OCI-LY1 (cell line): ENCODE measurements around the gene PID1.

ENCODE experiments used
- H2AFZ ChIP-seq: fragments of 200-600 bp; sonication (generic), shearing (Covaris generic); 2 replicates; pipeline ENCODE4 v1.6.0; 2014; ENCODE audit warnings: antibody characterized with exemption, mild to moderate bottlenecking, low read length
- H3F3A ChIP-seq: fragments of 200-600 bp; sonication (generic), shearing (Covaris generic); 2 replicates; pipeline ENCODE4 v1.6.0; 2014; ENCODE audit warnings: mild to moderate bottlenecking, antibody characterized with exemption, low read length, moderate library complexity; ENCODE audit not compliant: insufficient read depth
- H3K27ac ChIP-seq: fragments of 200-600 bp; sonication (generic); 2 replicates; pipeline ENCODE4 v1.5.1; 2014; ENCODE audit warnings: low read length, mixed run types, mild to moderate bottlenecking, low read depth; ENCODE audit not compliant: poor library complexity, severe bottlenecking
- H3K27me3 ChIP-seq: fragments of 200-600 bp; sonication (generic); 2 replicates; pipeline ENCODE4 v1.6.0; 2014; ENCODE audit warnings: antibody characterized with exemption, mild to moderate bottlenecking, low read length, moderate library complexity; ENCODE audit not compliant: insufficient read depth
- H3K36me3 ChIP-seq: fragments of 200-600 bp; sonication (generic); 2 replicates; pipeline ENCODE4 v1.6.1; 2014; ENCODE audit warnings: mild to moderate bottlenecking, antibody characterized with exemption, low read length, moderate library complexity, mixed read lengths; ENCODE audit not compliant: insufficient read depth
- H3K4me1 ChIP-seq: fragments of 200-600 bp; sonication (generic); 2 replicates; pipeline ENCODE4 v1.5.1; 2014; ENCODE audit warnings: mild to moderate bottlenecking, low read length, moderate library complexity; ENCODE audit not compliant: insufficient read depth, severe bottlenecking
- H3K4me2 ChIP-seq: fragments of 200-600 bp; sonication (generic), shearing (Covaris generic); 2 replicates; pipeline ENCODE4 v1.6.1; 2014; ENCODE audit warnings: low read length
- H3K4me3 ChIP-seq: fragments of 200-600 bp; sonication (generic); 2 replicates; pipeline ENCODE4 v1.5.1; 2014; ENCODE audit warnings: low read length, low read depth, mild to moderate bottlenecking, mixed read lengths; ENCODE audit not compliant: poor library complexity, severe bottlenecking
- H3K79me2 ChIP-seq: fragments of 200-600 bp; shearing (Covaris generic); 2 replicates; pipeline ENCODE4 v1.6.1; 2016; ENCODE audit warnings: mixed run types, low read length, mixed read lengths; ENCODE audit not compliant: insufficient read depth
- H3K9ac ChIP-seq: fragments of 200-600 bp; sonication (generic), shearing (Covaris generic); 2 replicates; pipeline ENCODE4 v1.6.1; 2014; ENCODE audit warnings: mild to moderate bottlenecking, low read length, mixed read lengths
- H3K9me2 ChIP-seq: fragments of 200-600 bp; sonication (generic), shearing (Covaris generic); 2 replicates; pipeline ENCODE4 v1.6.1; 2014; ENCODE audit warnings: low read depth, mild to moderate bottlenecking, low read length, mixed read lengths
- H3K9me3 ChIP-seq: fragments of 200-600 bp; shearing (Covaris generic); 2 replicates; pipeline ENCODE4 v1.6.1; 2014; ENCODE audit warnings: low read length, mixed read lengths
- H4K20me1 ChIP-seq: fragments of 200-600 bp; sonication (generic), shearing (Covaris generic); 2 replicates; pipeline ENCODE4 v1.6.0; 2016; ENCODE audit warnings: mild to moderate bottlenecking, low read length; ENCODE audit not compliant: insufficient read depth
- EZH2 ChIP-seq: fragments of 200-600 bp; sonication (generic), shearing (Covaris generic); IDR thresholded peaks from 2 replicates; pipeline ENCODE4 v1.8.0; 2017; ENCODE audit warnings: borderline replicate concordance, mixed run types, mild to moderate bottlenecking, antibody characterized with exemption, low read length, moderate library complexity, mixed read lengths
- TF ChIP-seq, protein P1 (sequence below): fragments of 200-600 bp; sonication (generic), shearing (Covaris generic); IDR thresholded peaks from 2 replicates; pipeline ENCODE4 v1.5.1; 2017; ENCODE audit warnings: mild to moderate bottlenecking, antibody characterized with exemption, low read length, moderate library complexity, mixed read lengths

Gene PID1

GRCh38 chr2:229313591-229313990 lies 42.5 kb upstream of the PID1 start:
- Histone ChIP-seq H3K27me3 (no peaks in the 10 kb centered on the region), H3K9me3 (no peaks in the 10 kb centered on the region), H3K4me1 (no peaks in the 10 kb centered on the region), H3K27ac (no peak overlapping the region), H3K79me2 (no peaks in the 10 kb centered on the region), H3K9ac (no peak overlapping the region), H2AFZ (no peak overlapping the region), H3K9me2 (no peaks in the 10 kb centered on the region), H3K4me2 (no peak overlapping the region), H3F3A (no peaks in the 10 kb centered on the region), H3K4me3 (no peak overlapping the region), H3K36me3 (no peaks in the 10 kb centered on the region), H4K20me1 (no peaks in the 10 kb centered on the region)
- TF ChIP-seq EZH2, result no peak
- TF ChIP-seq, protein P1, sequence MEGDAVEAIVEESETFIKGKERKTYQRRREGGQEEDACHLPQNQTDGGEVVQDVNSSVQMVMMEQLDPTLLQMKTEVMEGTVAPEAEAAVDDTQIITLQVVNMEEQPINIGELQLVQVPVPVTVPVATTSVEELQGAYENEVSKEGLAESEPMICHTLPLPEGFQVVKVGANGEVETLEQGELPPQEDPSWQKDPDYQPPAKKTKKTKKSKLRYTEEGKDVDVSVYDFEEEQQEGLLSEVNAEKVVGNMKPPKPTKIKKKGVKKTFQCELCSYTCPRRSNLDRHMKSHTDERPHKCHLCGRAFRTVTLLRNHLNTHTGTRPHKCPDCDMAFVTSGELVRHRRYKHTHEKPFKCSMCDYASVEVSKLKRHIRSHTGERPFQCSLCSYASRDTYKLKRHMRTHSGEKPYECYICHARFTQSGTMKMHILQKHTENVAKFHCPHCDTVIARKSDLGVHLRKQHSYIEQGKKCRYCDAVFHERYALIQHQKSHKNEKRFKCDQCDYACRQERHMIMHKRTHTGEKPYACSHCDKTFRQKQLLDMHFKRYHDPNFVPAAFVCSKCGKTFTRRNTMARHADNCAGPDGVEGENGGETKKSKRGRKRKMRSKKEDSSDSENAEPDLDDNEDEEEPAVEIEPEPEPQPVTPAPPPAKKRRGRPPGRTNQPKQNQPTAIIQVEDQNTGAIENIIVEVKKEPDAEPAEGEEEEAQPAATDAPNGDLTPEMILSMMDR, result no peak

DNA sequence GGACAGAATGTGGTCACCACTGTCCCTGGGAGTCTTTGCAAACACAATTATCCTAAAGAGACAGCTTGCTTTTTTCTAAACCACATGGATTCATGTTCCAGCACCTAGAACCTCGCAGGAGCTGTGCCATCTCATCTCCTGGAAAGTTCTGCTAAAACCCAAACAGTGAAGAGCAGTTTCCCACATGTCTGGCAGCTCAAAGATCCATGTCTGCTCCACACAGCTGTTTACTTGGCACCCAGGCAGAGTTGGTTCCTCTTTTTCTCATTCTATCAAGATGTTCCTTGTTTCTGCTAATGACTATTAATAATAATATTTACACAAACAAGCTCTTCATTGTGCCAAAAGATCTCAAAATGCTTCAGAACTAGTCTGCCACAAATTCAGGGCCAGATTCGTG lies 30.1 kb upstream of the PID1 start:
- no peak overlapping the region for H3K4me3 ChIP-seq
- no peaks in the 10 kb centered on the region for H3K79me2 ChIP-seq
- no peaks in the 10 kb centered on the region for H3K9me2 ChIP-seq
- H3K9me3 ChIP-seq, result no peaks in the 10 kb centered on the region
- H3K4me2 ChIP-seq, result no peak overlapping the region
- H3K9ac ChIP-seq, result no peak overlapping the region
- TF ChIP-seq, protein P1, result no peak
- no peak for TF ChIP-seq EZH2
- no peaks in the 10 kb centered on the region for H3K27me3 ChIP-seq
- H3K4me1 ChIP-seq, result no peaks in the 10 kb centered on the region
- no peak overlapping the region for H3K27ac ChIP-seq
- no peaks in the 10 kb centered on the region for H3F3A ChIP-seq
- no peaks in the 10 kb centered on the region for H3K36me3 ChIP-seq
- H4K20me1 ChIP-seq, result no peaks in the 10 kb centered on the region
- no peak overlapping the region for H2AFZ ChIP-seq

DNA sequence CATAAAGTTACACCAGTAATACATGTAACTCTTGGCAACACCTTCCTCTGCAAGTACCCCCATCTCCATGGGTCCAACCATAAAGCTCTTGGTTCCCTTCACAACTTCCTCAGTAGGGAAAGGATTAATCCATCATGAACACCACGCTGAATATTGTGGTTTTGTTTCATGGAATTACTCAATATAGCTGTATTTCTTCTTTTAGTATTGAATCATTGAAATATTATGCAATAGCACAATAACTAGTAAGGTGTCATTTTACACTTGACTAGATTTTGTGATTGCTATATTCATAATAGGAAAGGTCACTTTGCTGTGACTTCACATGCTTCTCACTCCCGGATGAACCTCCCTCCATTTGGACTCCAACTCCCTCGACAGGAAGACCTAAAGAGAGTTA lies 29.7 kb upstream of the PID1 start:
- Histone ChIP-seq H3K9me2 (no peaks in the 10 kb centered on the region), H2AFZ (no peak overlapping the region), H3K9me3 (no peaks in the 10 kb centered on the region), H3K9ac (no peak overlapping the region), H4K20me1 (no peaks in the 10 kb centered on the region), H3F3A (no peaks in the 10 kb centered on the region), H3K27ac (no peak overlapping the region), H3K79me2 (no peaks in the 10 kb centered on the region), H3K4me2 (no peak overlapping the region), H3K4me1 (no peaks in the 10 kb centered on the region), H3K27me3 (no peaks in the 10 kb centered on the region), H3K4me3 (no peak overlapping the region), H3K36me3 (no peaks in the 10 kb centered on the region)
- TF ChIP-seq EZH2, result no peak
- TF ChIP-seq, protein P1, result no peak
